Progenitor cell of endocrine pancreas (in vitro differentiated cells): ENCODE measurements around the gene MIPOL1. TPM values are rescaled to one million over a fixed set of nuclear protein-coding genes. Genes with fewer than 3 reads are reported as not detected.
"Not testable (repeated sequence)": the region's sequence is repeated elsewhere in the genome, so short reads cannot be mapped to it uniquely, and the experiment has no call there.

Source experiments
- DNase-seq: peaks from one replicate; pipeline ENCODE4 v3.0.0; 2021; ENCODE audit warnings: low spot score; ENCODE audit not compliant: unreplicated experiment
- H3K27ac Mint-ChIP-seq: 2 replicates; pipeline ENCODE4 v1.8.0; 2021; ENCODE audit warnings: mild to moderate bottlenecking, moderate library complexity, mixed read lengths
- H3K27me3 Mint-ChIP-seq: 2 replicates; pipeline ENCODE4 v1.8.0; 2021; ENCODE audit warnings: mixed read lengths
- H3K36me3 Mint-ChIP-seq: 2 replicates; pipeline ENCODE4 v1.8.0; 2022; ENCODE audit warnings: mixed read lengths; ENCODE audit not compliant: insufficient read depth
- H3K4me1 Mint-ChIP-seq: 2 replicates; pipeline ENCODE4 v1.8.0; 2021; ENCODE audit warnings: low read depth, mixed read lengths
- H3K4me3 Mint-ChIP-seq: 2 replicates; pipeline ENCODE4 v1.8.0; 2021; ENCODE audit warnings: low read depth, mild to moderate bottlenecking, moderate library complexity, mixed read lengths
- H3K9me3 Mint-ChIP-seq: 2 replicates; pipeline ENCODE4 v1.8.0; 2021; ENCODE audit warnings: low read depth, mixed read lengths
- CTCF ChIP-seq: fragments of 200-600 bp; sonication (generic); IDR thresholded peaks from one replicate; pipeline ENCODE4 v1.5.0; 2021; ENCODE audit warnings: antibody characterized with exemption, mild to moderate bottlenecking; ENCODE audit not compliant: unreplicated experiment
- total RNA-seq: library from RNA; stranded (reverse); gene quantifications from 2 replicates; pipeline ENCODE4 v1.2.1, GENCODE V29; 2021

Gene MIPOL1
- total RNA-seq, 1 donor from 2014 or later, result 25.6 TPM

GRCh38 chr14:37311252-37311651 is 113.5 kb downstream of the MIPOL1 start:
- no peak for TF ChIP-seq CTCF
- no peak for DNase-seq
- H3K27ac Mint-ChIP-seq, result peak overlapping the region; percentile 21
- H3K27me3 Mint-ChIP-seq, result no peaks in the 10 kb centered on the region
- peaks cover 6% of the 10 kb centered on the region for H3K4me1 Mint-ChIP-seq
- H3K4me3 Mint-ChIP-seq, result no peak overlapping the region
- no peaks in the 10 kb centered on the region for H3K9me3 Mint-ChIP-seq
- H3K36me3 Mint-ChIP-seq, result peaks cover 10% of the 10 kb centered on the region

GRCh38 chr14:37318938-37319337 is 121.2 kb downstream of the MIPOL1 start:
- Mint-ChIP-seq H3K9me3 (peaks cover 7% of the 10 kb centered on the region), H3K27me3 (no peaks in the 10 kb centered on the region), H3K4me3 (no peak overlapping the region), H3K27ac (no peak overlapping the region), H3K4me1 (peaks cover 2% of the 10 kb centered on the region), H3K36me3 (peaks cover 9% of the 10 kb centered on the region)
- no peak for DNase-seq
- TF ChIP-seq CTCF, result no peak

- peaks cover 7% of the 10 kb centered on the region for H3K9me3 Mint-ChIP-seq
- no peak for TF ChIP-seq CTCF
- no peak overlapping the region for H3K4me3 Mint-ChIP-seq
- no peak for DNase-seq
- H3K27me3 Mint-ChIP-seq, result no peaks in the 10 kb centered on the region
- H3K36me3 Mint-ChIP-seq, result peaks cover 9% of the 10 kb centered on the region
- H3K27ac Mint-ChIP-seq, result no peak overlapping the region
- peaks cover 2% of the 10 kb centered on the region for H3K4me1 Mint-ChIP-seq
Measured at GRCh38 chr14:37320106-37320505, 122.4 kb downstream of the MIPOL1 start.

GRCh38 chr14:37325332-37325731 is 127.6 kb downstream of the MIPOL1 start:
- no peak overlapping the region for H3K27ac Mint-ChIP-seq
- H3K9me3 Mint-ChIP-seq, result peaks cover 7% of the 10 kb centered on the region
- peaks cover 14% of the 10 kb centered on the region for H3K4me1 Mint-ChIP-seq
- H3K36me3 Mint-ChIP-seq, result peaks cover 16% of the 10 kb centered on the region
- H3K27me3 Mint-ChIP-seq, result no peaks in the 10 kb centered on the region
- no peak for DNase-seq
- no peak overlapping the region for H3K4me3 Mint-ChIP-seq
- no peak for TF ChIP-seq CTCF

- Mint-ChIP-seq H3K4me1 (peaks cover 14% of the 10 kb centered on the region), H3K36me3 (peaks cover 25% of the 10 kb centered on the region), H3K27ac (no peak overlapping the region), H3K4me3 (no peak overlapping the region), H3K27me3 (no peaks in the 10 kb centered on the region), H3K9me3 (peaks cover 14% of the 10 kb centered on the region)
- DNase-seq, result no peak
- TF ChIP-seq CTCF, result no peak
Measured at GRCh38 chr14:37326434-37326833, 128.7 kb downstream of the MIPOL1 start.

GRCh38 chr14:37327933-37328332 is 130.2 kb downstream of the MIPOL1 start:
- H3K9me3 Mint-ChIP-seq, H3K27ac Mint-ChIP-seq, H3K4me3 Mint-ChIP-seq, DNase-seq, H3K27me3 Mint-ChIP-seq: not testable (repeated sequence)
- H3K4me1 Mint-ChIP-seq, result peaks cover 14% of the 10 kb centered on the region
- peaks cover 23% of the 10 kb centered on the region for H3K36me3 Mint-ChIP-seq
